Osteoblast (primary cell): ENCODE results near the gene CEP85. TPM values are rescaled to one million over a fixed set of nuclear protein-coding genes. Genes with fewer than 3 reads are reported as not detected.

Source experiments
- DNase-seq: peaks from one replicate; pipeline ENCODE4 v3.0.0; 2011; ENCODE audit warnings: low spot score, mixed read lengths; ENCODE audit not compliant: insufficient read length; ENCODE audit errors: missing footprints
- H2AFZ ChIP-seq: 2 replicates; pipeline ENCODE4 v1.6.0; 2011; ENCODE audit warnings: mild to moderate bottlenecking, low read length
- H3K27ac ChIP-seq: 2 replicates; pipeline ENCODE4 v1.5.1; 2011; ENCODE audit warnings: mild to moderate bottlenecking, low read depth, low read length, moderate library complexity
- H3K27me3 ChIP-seq: 2 replicates; pipeline ENCODE4 v1.6.0; 2012; ENCODE audit warnings: mild to moderate bottlenecking, control low read depth, inconsistent platforms, low read length, moderate library complexity; ENCODE audit not compliant: insufficient read depth
- H3K36me3 ChIP-seq: 2 replicates; pipeline ENCODE4 v1.5.1; 2011; ENCODE audit warnings: mild to moderate bottlenecking, low read length, control low read depth, moderate library complexity; ENCODE audit not compliant: insufficient read depth
- H3K4me1 ChIP-seq: 2 replicates; pipeline ENCODE4 v1.5.1; 2011; ENCODE audit warnings: mild to moderate bottlenecking, low read length, control low read depth, moderate library complexity; ENCODE audit not compliant: insufficient read depth
- H3K4me2 ChIP-seq: 2 replicates; pipeline ENCODE4 v1.6.0; 2011; ENCODE audit warnings: mild to moderate bottlenecking, low read length; ENCODE audit not compliant: insufficient read depth
- H3K4me3 ChIP-seq: fragments of 200-600 bp; sonication (generic); 3 replicates; pipeline ENCODE4 v1.5.1; 2012; ENCODE audit warnings: mild to moderate bottlenecking, low read length, inconsistent platforms; ENCODE audit not compliant: insufficient read depth
- H3K79me2 ChIP-seq: 2 replicates; pipeline ENCODE4 v1.6.0; 2012; ENCODE audit warnings: mild to moderate bottlenecking, low read length, control low read depth, inconsistent platforms; ENCODE audit not compliant: insufficient read depth
- H3K9me3 ChIP-seq: 2 replicates; pipeline ENCODE4 v1.5.1; 2011; ENCODE audit warnings: low read depth, low read length, control low read depth
- H4K20me1 ChIP-seq: 2 replicates; pipeline ENCODE4 v1.6.0; 2012; ENCODE audit warnings: mild to moderate bottlenecking, low read length, control low read depth; ENCODE audit not compliant: insufficient read depth
- CTCF ChIP-seq: IDR thresholded peaks from 2 replicates; pipeline ENCODE4 v1.5.1; 2011; ENCODE audit warnings: mild to moderate bottlenecking, low read depth, low read length, moderate library complexity; ENCODE audit errors: extremely low read depth
- total RNA-seq: library from RNA; depleted of rRNA; stranded (reverse); fragments of >200 nt; gene quantifications from 2 replicates; pipeline ENCODE4 v1.2.3, GENCODE V29; 2012

Gene CEP85
- total RNA-seq, 1 donor, result 8.0 TPM

GRCh38 chr1:26288311-26288941 lies 54.4 kb downstream of the CEP85 start:
- Histone ChIP-seq H3K27me3 (no peaks in the 10 kb centered on the region), H3K4me1 (peaks cover 30% of the 10 kb centered on the region), H3K4me3 (no peak overlapping the region), H3K9me3 (no peaks in the 10 kb centered on the region), H2AFZ (no peak overlapping the region), H4K20me1 (peaks cover 8% of the 10 kb centered on the region), H3K4me2 (no peak overlapping the region), H3K27ac (no peak overlapping the region), H3K79me2 (peaks cover 5% of the 10 kb centered on the region), H3K36me3 (peaks cover 9% of the 10 kb centered on the region)
- no peak for TF ChIP-seq CTCF
- peak; percentile 87 for DNase-seq

- no peaks in the 10 kb centered on the region for H3K9me3 ChIP-seq
- no peak overlapping the region for H3K27ac ChIP-seq
- no peaks in the 10 kb centered on the region for H3K27me3 ChIP-seq
- no peak overlapping the region for H3K4me2 ChIP-seq
- peak; percentile 58 for DNase-seq
- H3K4me1 ChIP-seq, result peaks cover 20% of the 10 kb centered on the region
- H3K36me3 ChIP-seq, result peaks cover 3% of the 10 kb centered on the region
- H3K4me3 ChIP-seq, result no peak overlapping the region
- TF ChIP-seq CTCF, result no peak
- H4K20me1 ChIP-seq, result peaks cover 4% of the 10 kb centered on the region
- H3K79me2 ChIP-seq, result no peaks in the 10 kb centered on the region
- H2AFZ ChIP-seq, result no peak overlapping the region
Measured at GRCh38 chr1:26289158-26290059, 55.4 kb downstream of the CEP85 start.

GRCh38 chr1:26290122-26290881 lies 56.3 kb downstream of the CEP85 start:
- Histone ChIP-seq H3K27ac (no peak overlapping the region), H3K9me3 (no peaks in the 10 kb centered on the region), H2AFZ (no peak overlapping the region), H4K20me1 (peaks cover 2% of the 10 kb centered on the region), H3K4me3 (no peak overlapping the region), H3K27me3 (no peaks in the 10 kb centered on the region), H3K36me3 (peaks cover 3% of the 10 kb centered on the region), H3K4me1 (peaks cover 12% of the 10 kb centered on the region), H3K79me2 (no peaks in the 10 kb centered on the region), H3K4me2 (no peak overlapping the region)
- DNase-seq, result peak; percentile 66
- no peak for TF ChIP-seq CTCF

GRCh38 chr1:26290882-26291261 lies 56.9 kb downstream of the CEP85 start:
- Histone ChIP-seq H3K4me3 (no peak overlapping the region), H3K36me3 (peaks cover 5% of the 10 kb centered on the region), H3K79me2 (no peaks in the 10 kb centered on the region), H3K9me3 (no peaks in the 10 kb centered on the region), H4K20me1 (no peaks in the 10 kb centered on the region), H3K27ac (no peak overlapping the region), H3K4me1 (peaks cover 12% of the 10 kb centered on the region), H3K27me3 (no peaks in the 10 kb centered on the region), H3K4me2 (no peak overlapping the region), H2AFZ (no peak overlapping the region)
- no peak for TF ChIP-seq CTCF
- DNase-seq, result peak; percentile 54
